MCF 10A (cell line): Measurements from ENCODE around the gene PCNX4. TPM values are rescaled to one million over a fixed set of nuclear protein-coding genes. Genes with fewer than 3 reads are reported as not detected.

ENCODE experiments used
- BruUV-seq: library from RNA; stranded (reverse); fragments of 400-500 nt; replicated peaks from 2 replicates; lab custom pipeline; 2021; lab: Mats Ljungman, UMichigan
- CTCF ChIA-PET: fragments of 300-600 bp; sonication (Branson Sonifier 250); formaldehyde crosslinking; extraction: SDS; loops from one replicate; lab custom pipeline; 2021; ENCODE audit warnings: antibody characterized with exemption, inconsistent platforms; lab: Yijun Ruan, JAX
- POLR2A ChIA-PET: fragments of 300-600, 350-650 bp; sonication (Branson Sonifier 250); formaldehyde crosslinking; extraction: SDS; loops from one replicate; lab custom pipeline; 2020; ENCODE audit warnings: antibody characterized with exemption, inconsistent platforms; lab: Yijun Ruan, JAX
- DNase-seq: peaks from one replicate; pipeline ENCODE4 v3.0.0-alpha.2; 2018; ENCODE audit not compliant: unreplicated experiment
- H3K27ac Mint-ChIP-seq: one replicate; pipeline ENCODE4 v1.8.0; 2022; ENCODE audit warnings: mild to moderate bottlenecking, low read depth, mixed read lengths; ENCODE audit not compliant: unreplicated experiment
- H3K27me3 Mint-ChIP-seq: one replicate; pipeline ENCODE4 v1.8.0; 2022; ENCODE audit warnings: mixed read lengths; ENCODE audit not compliant: insufficient read depth, unreplicated experiment
- H3K36me3 Mint-ChIP-seq: one replicate; pipeline ENCODE4 v1.8.0; 2022; ENCODE audit warnings: mild to moderate bottlenecking, moderate library complexity, mixed read lengths; ENCODE audit not compliant: insufficient read depth, unreplicated experiment
- H3K4me1 Mint-ChIP-seq: one replicate; pipeline ENCODE4 v1.8.0; 2022; ENCODE audit warnings: mixed read lengths; ENCODE audit not compliant: insufficient read depth, unreplicated experiment
- H3K4me3 Mint-ChIP-seq: one replicate; pipeline ENCODE4 v1.8.0; 2022; ENCODE audit warnings: mild to moderate bottlenecking, moderate library complexity, mixed read lengths; ENCODE audit not compliant: unreplicated experiment
- H3K9me3 Mint-ChIP-seq: one replicate; pipeline ENCODE4 v1.8.0; 2022; ENCODE audit warnings: mixed read lengths; ENCODE audit not compliant: unreplicated experiment
- intact Hi-C: fragments of 100-400 bp; cut with micrococcal nuclease; formaldehyde crosslinking; loops from 2 replicates; pipeline ENCODE4 v1.14.1; 2022
- total RNA-seq: library from RNA; stranded (reverse); gene quantifications from 2 replicates; pipeline ENCODE4 v1.2.3, GENCODE V29; 2022
- TF ChIP-seq, protein P1 (sequence below): fragments of 200-600 bp; IDR thresholded peaks from one replicate; pipeline ENCODE4 v1.8.0; 2022; ENCODE audit warnings: antibody characterized with exemption, mild to moderate bottlenecking; ENCODE audit not compliant: unreplicated experiment

PCNX4 gene
- total RNA-seq, 1 experiment from 2014 or later = 62.8 TPM

DNA sequence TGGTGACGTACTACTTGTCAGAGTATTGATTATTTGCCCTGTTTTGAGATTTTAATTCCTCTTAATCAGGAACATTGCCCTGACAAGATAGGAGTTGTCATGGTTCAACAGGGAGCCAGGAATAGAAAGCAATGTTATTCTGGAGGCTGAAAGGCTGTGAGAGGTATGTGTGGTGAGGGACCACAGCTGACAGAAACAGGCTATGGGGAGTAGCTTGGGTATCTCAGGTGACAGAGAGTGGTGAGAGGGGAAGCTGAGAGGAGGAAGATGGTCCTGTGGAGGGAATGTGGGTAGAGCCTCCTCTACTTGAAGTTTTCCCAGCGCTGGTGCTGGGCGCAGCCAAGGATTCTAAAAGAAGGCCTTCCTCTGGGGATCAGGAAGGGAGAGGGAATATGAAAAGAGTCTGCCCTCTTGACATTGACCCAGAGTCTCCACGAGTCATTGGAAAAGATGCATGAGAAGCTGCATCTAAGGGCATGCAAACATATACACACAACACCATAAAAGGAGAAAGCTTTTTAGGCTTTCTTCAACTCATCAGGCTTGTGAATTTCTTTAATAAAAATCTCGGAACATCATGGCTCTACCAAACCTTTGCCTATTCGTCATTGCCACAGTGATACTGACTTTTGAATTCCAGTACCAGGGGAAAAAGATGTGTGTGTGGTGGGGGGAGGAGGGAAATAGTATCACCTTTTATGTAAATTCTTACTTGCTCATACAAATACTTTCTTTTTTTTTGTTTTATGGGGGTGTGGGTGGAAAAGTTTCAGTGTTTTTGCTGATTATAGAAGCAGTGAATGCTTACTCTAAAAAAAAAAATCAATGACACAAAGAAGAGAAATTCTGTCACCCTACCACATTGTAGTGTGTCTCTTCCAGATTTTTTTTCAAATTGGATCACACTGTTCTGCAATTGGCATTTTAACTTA lies 113.4 kb downstream of the PCNX4 start:
- peaks cover under 1% of the 10 kb centered on the region for H3K9me3 Mint-ChIP-seq
- DNase-seq = no peak
- H3K27me3 Mint-ChIP-seq = no peaks in the 10 kb centered on the region
- ChIA-PET CTCF (interaction anchor here (0.6 kb wide), 1 partner anchor 1942 kb away, joined by 4 read pairs; no protein-coding TSS in a partner anchor), POLR2A (interaction anchor here (0.6 kb wide), 1 partner anchor 995 kb away, joined by 3 read pairs; no protein-coding TSS in a partner anchor)
- no TSS peak for BruUV-seq
- H3K4me1 Mint-ChIP-seq = no peaks in the 10 kb centered on the region
- H3K36me3 Mint-ChIP-seq = no peaks in the 10 kb centered on the region
- TF ChIP-seq, protein P1, sequence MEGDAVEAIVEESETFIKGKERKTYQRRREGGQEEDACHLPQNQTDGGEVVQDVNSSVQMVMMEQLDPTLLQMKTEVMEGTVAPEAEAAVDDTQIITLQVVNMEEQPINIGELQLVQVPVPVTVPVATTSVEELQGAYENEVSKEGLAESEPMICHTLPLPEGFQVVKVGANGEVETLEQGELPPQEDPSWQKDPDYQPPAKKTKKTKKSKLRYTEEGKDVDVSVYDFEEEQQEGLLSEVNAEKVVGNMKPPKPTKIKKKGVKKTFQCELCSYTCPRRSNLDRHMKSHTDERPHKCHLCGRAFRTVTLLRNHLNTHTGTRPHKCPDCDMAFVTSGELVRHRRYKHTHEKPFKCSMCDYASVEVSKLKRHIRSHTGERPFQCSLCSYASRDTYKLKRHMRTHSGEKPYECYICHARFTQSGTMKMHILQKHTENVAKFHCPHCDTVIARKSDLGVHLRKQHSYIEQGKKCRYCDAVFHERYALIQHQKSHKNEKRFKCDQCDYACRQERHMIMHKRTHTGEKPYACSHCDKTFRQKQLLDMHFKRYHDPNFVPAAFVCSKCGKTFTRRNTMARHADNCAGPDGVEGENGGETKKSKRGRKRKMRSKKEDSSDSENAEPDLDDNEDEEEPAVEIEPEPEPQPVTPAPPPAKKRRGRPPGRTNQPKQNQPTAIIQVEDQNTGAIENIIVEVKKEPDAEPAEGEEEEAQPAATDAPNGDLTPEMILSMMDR = no peak
- no peak overlapping the region for H3K27ac Mint-ChIP-seq
- intact Hi-C loops = no loop called here
- no peak overlapping the region for H3K4me3 Mint-ChIP-seq

DNA sequence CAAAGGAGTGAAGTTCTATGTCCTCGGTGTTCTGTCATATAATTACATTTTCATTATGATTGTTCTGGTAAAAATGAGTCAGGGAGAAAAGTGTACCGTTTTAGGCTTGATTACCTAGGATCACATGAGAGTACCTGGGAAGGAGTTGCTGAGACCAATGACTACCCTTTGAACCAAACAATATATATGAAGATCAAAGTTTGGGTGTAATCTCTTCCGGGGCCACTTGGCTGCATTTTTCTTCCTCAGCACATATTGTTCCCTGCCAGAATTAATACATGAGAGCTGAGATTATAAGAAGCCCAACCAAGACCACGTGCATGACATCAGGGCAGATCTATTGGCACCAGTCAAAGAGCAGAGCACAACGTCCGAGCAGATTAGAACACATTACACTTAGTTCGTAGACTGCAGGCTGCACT lies 114.5 kb downstream of the PCNX4 start:
- DNase-seq = no peak
- Mint-ChIP-seq H3K4me3 (no peak overlapping the region), H3K4me1 (no peaks in the 10 kb centered on the region), H3K36me3 (no peaks in the 10 kb centered on the region), H3K9me3 (no peaks in the 10 kb centered on the region), H3K27ac (no peak overlapping the region), H3K27me3 (no peaks in the 10 kb centered on the region)
- TF ChIP-seq, protein P1 = no peak
- intact Hi-C loops = no loop called here
- POLR2A ChIA-PET = interaction anchor here (0.6 kb wide), 1 partner anchor 99 kb away, joined by 4 read pairs; no protein-coding TSS in a partner anchor
- CTCF ChIA-PET = no interaction called here
- no TSS peak for BruUV-seq

DNA sequence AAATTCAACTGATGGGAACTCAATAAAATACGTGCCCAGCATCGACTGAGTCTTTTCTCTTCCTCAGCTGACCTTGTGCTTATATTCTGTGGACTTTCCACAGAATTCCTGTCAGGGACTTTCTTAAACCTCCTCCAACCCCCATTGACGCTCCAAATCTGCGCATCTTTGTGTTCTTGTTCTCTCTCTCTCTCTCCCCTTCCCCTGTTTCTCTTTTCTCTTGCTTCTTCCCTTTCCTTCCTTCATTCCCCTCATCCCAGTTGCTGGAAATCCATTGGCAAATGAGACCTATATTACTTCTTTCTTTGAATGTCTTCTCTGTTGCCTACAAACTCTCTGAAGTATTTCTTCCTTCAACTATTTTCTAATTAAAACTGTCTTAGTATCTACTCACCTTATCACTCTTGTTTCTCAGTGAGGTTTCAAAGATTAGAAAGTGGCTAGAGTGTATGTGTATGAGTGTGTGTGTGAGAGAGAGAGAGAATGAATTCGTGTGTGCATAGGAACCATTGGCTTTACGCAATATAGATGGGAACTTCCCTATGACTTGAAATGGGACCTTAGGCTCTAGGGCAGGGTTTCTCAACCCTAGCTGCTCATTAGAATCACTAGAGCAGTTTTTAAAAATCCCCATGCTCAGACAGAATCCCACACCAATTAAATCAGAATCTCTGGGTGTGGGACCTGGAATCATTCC lies 115.3 kb downstream of the PCNX4 start:
- no TSS peak for BruUV-seq
- TF ChIP-seq, protein P1 = no peak
- Mint-ChIP-seq H3K4me1 (no peaks in the 10 kb centered on the region), H3K4me3 (no peak overlapping the region), H3K36me3 (no peaks in the 10 kb centered on the region), H3K27ac (no peak overlapping the region), H3K27me3 (no peaks in the 10 kb centered on the region), H3K9me3 (no peaks in the 10 kb centered on the region)
- intact Hi-C loops = no loop called here
- ChIA-PET POLR2A (interaction anchor here (0.7 kb wide), 1 partner anchor 8 kb away, joined by 3 read pairs; no protein-coding TSS in a partner anchor), CTCF (interaction anchor here (0.6 to 1.9 kb wide), 2 partner anchors 21 to 243 kb away, joined by 3 to 5 read pairs; no protein-coding TSS in a partner anchor)
- peak; percentile 18 for DNase-seq

DNA sequence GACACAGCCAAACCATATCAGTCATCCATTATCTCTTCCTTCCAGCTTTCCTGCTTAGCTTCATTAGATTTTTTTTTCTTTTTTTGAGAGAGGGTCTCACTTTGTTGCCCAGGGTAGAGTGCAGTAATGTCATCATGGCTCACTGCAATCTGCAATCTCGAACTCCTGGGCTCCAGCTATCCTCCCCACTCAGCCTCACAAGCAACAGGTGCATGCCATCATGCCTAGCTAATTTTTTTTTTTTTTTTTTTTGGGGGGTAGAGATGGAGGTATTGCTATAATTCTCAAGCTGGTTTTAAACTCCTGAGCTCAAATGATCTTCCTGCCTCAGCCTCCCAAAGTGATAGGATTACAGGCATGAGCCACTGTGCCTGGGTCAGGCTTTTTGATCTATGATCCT lies 119.0 kb downstream of the PCNX4 start:
- intact Hi-C loops = no loop called here
- Mint-ChIP-seq H3K4me1 (no peaks in the 10 kb centered on the region), H3K4me3 (no peak overlapping the region), H3K27me3 (no peaks in the 10 kb centered on the region), H3K9me3 (no peaks in the 10 kb centered on the region), H3K27ac (no peak overlapping the region), H3K36me3 (no peaks in the 10 kb centered on the region)
- TF ChIP-seq, protein P1 = no peak
- no peak for DNase-seq
- no TSS peak for BruUV-seq
- ChIA-PET CTCF (no interaction called here), POLR2A (no interaction called here)
